ENCODE data around the gene PTMS.
A peak's percentile ranks its signal among the peaks of the same experiment; 100 is the strongest.

- peak; percentile 24; the same call in 1 of the 2 replicates for TF ChIP-seq SPI1 (IDR thresholded peaks at IDR 0.05; ENCODE audit: low read depth, low read length)
- TF ChIP-seq POLR2A (IDR thresholded peaks at IDR 0.05; ENCODE audit: low read depth, low read length), result no peak
- no peak for TF ChIP-seq POLR2AphosphoS5 (IDR thresholded peaks at IDR 0.05; ENCODE audit: low read depth, low read length)
- TF ChIP-seq TAF1 (IDR thresholded peaks at IDR 0.05; ENCODE audit: low read depth, low read length), result no peak
Observed at GRCh38 chr12:6758506-6759095, 7.6 kb upstream of the PTMS start.

Measured in GM12891 (cell line).